Measurements from ENCODE around the gene SOX12. TPM values are rescaled to one million over a fixed set of nuclear protein-coding genes. Genes with fewer than 3 reads are reported as not detected.

The SOX12 gene
- total and polyA plus RNA-seq, 4 donors, result 2.7 to 15.9 (median 5.4) TPM

- Histone ChIP-seq H3K27ac (ENCODE audit: low read depth in 1 of 2, low read length in 1 of 2) (peak overlapping the region; percentile 59 to 92), H3K4me1 (ENCODE audit: control insufficient read depth in 5 of 5, insufficient read depth in 5 of 5, low read length in 5 of 5) (peaks cover 0 to 6% (median 5%) of the 10 kb centered on the region in 5 donors), H3K9me3 (ENCODE audit: control insufficient read depth in 4 of 4, insufficient read depth in 3 of 4, low read length in 3 of 4) (peaks cover 0 to 2% (median 0%) of the 10 kb centered on the region in 4 donors), H3K9ac (ENCODE audit: insufficient read depth in 1 of 2, low read length in 2 of 2) (peak overlapping the region in 1 of 2 donors; percentile 47), H3K4me3 (no peak overlapping the region), H3K36me3 (ENCODE audit: control insufficient read depth in 4 of 4, insufficient read depth in 4 of 4, low read length in 4 of 4) (peaks cover 0 to 14% (median 4%) of the 10 kb centered on the region in 4 donors), H3K27me3 (ENCODE audit: control insufficient read depth in 3 of 3, insufficient read depth in 3 of 3, low read length in 2 of 3) (no peaks in the 10 kb centered on the region)
- ATAC-seq (ENCODE audit: insufficient read depth, low FRiP score) (no peak), DNase-seq (no peak)
- no peak for TF ChIP-seq CTCF (IDR thresholded peaks at IDR 0.05; ENCODE audit: control extremely low read depth, extremely low read depth)
- WGBS, 2 donors, result 76 to 79% methylated on average over 9 of the region's 9 CpGs
Observed at GRCh38 chr20:346033-346639, 20.8 kb downstream of the SOX12 start.

- no peaks in the 10 kb centered on the region for H3K9me3 ChIP-seq (ENCODE audit: control insufficient read depth in 4 of 4, insufficient read depth in 3 of 4, low read length in 3 of 4)
- DNase-seq (peak; percentile 70 to 77 (median 73)), ATAC-seq (ENCODE audit: insufficient read depth, low FRiP score) (peak; percentile 66)
- 2 to 5% methylated on average over 48 to 50 of the region's 50 CpGs for WGBS, 2 donors
- no peaks in the 10 kb centered on the region for H3K27me3 ChIP-seq (ENCODE audit: control insufficient read depth in 3 of 3, insufficient read depth in 3 of 3, low read length in 2 of 3)
- H3K27ac ChIP-seq (ENCODE audit: low read depth in 1 of 2, low read length in 1 of 2), result peak within 1 kb of the TSS; percentile 91 to 92
- peaks cover 0 to 6% (median 5%) of the 10 kb centered on the region in 5 donors for H3K4me1 ChIP-seq (ENCODE audit: control insufficient read depth in 5 of 5, insufficient read depth in 5 of 5, low read length in 5 of 5)
- peaks cover 0 to 11% (median 4%) of the 10 kb centered on the region in 4 donors for H3K36me3 ChIP-seq (ENCODE audit: control insufficient read depth in 4 of 4, insufficient read depth in 4 of 4, low read length in 4 of 4)
- peak within 1 kb of the TSS; percentile 66 for H3K4me3 ChIP-seq
- no peak for TF ChIP-seq CTCF (IDR thresholded peaks at IDR 0.05; ENCODE audit: control extremely low read depth, extremely low read depth)
- peak within 1 kb of the TSS; percentile 80 to 90 for H3K9ac ChIP-seq (ENCODE audit: insufficient read depth in 1 of 2, low read length in 2 of 2)
Observed at GRCh38 chr20:346640-347316, 21.4 kb downstream of the SOX12 start, which contains the start of gene NRSN2. NRSN2 (plus strand) TSS chr20:347111; CDS start chr20:349644, 2,533 bp downstream.

GRCh38 chr20:347317-347639, 21.9 kb downstream of the SOX12 start:
- Histone ChIP-seq H3K9ac (ENCODE audit: insufficient read depth in 1 of 2, low read length in 2 of 2) (peak overlapping the region; percentile 74 to 80), H3K4me3 (peak overlapping the region; percentile 66), H3K9me3 (ENCODE audit: control insufficient read depth in 4 of 4, insufficient read depth in 3 of 4, low read length in 3 of 4) (no peaks in the 10 kb centered on the region), H3K27ac (ENCODE audit: low read depth in 1 of 2, low read length in 1 of 2) (peak overlapping the region; percentile 91 to 92), H3K4me1 (ENCODE audit: control insufficient read depth in 5 of 5, insufficient read depth in 5 of 5, low read length in 5 of 5) (peaks cover 0 to 6% (median 5%) of the 10 kb centered on the region in 5 donors), H3K36me3 (ENCODE audit: control insufficient read depth in 4 of 4, insufficient read depth in 4 of 4, low read length in 4 of 4) (peaks cover 0 to 8% (median 3%) of the 10 kb centered on the region in 4 donors), H3K27me3 (ENCODE audit: control insufficient read depth in 3 of 3, insufficient read depth in 3 of 3, low read length in 2 of 3) (no peaks in the 10 kb centered on the region)
- 0 to 1% methylated on average over 10 to 16 of the region's 19 CpGs for WGBS, 2 donors
- no peak for ATAC-seq (ENCODE audit: insufficient read depth, low FRiP score)
- no peak for TF ChIP-seq CTCF (IDR thresholded peaks at IDR 0.05; ENCODE audit: control extremely low read depth, extremely low read depth)
- DNase-seq, result no peak

All from lung (tissue), 12 donors.